NCI-H1092 treated with DMSO at 0.1 percent for 48 hours (cell line): Measurements from ENCODE around the gene SUPT3H.

ENCODE experiments used
- DNase-seq: peaks from one replicate; lab custom pipeline; 2025; lab: John Stamatoyannopoulos, UW

The SUPT3H gene

GRCh38 chr6:44789061-44789460, 588.7 kb downstream of the SUPT3H start:
- no peak for DNase-seq

DNA sequence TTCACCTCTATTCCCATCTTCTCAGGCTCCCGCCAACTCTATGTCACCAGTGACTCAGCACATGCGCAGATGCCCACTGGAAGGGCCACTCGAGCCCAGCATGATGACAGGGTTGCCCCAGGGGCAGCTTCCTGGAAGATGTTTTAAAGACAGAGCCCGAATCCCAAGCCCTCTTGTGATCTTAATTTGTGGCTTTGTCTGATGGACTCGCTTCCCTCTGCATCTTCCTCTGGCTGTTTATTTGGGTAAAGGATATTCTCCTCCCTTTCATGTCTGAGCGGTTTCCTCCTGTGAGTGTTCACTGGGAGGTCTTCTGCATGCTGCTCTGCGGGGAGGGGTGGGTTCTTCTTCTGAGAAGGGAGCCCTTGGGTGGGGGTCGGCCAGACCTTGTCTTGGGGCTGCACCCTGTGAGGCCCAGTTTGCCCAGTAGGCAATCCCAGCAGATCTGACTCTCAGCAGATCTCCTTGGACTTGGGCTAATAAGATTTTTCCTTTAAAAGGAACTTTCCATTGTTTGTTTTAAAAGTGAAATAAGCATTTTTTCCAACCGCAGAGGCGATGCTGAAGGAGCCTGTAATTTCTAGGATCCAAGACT, 589.2 kb downstream of the SUPT3H start:
- DNase-seq, result no peak

GRCh38 chr6:44787254-44787834, 590.4 kb downstream of the SUPT3H start:
- no peak for DNase-seq

GRCh38 chr6:44785130-44785529, 592.6 kb downstream of the SUPT3H start:
- no peak for DNase-seq

GRCh38 chr6:44784195-44784594, 593.5 kb downstream of the SUPT3H start:
- DNase-seq, result no peak

- no peak for DNase-seq
Measured at GRCh38 chr6:44782892-44783291, 594.8 kb downstream of the SUPT3H start.

- no peak for DNase-seq
Measured at GRCh38 chr6:44781912-44782597, 595.7 kb downstream of the SUPT3H start.

- DNase-seq, result no peak
Measured at GRCh38 chr6:44780161-44780560, 597.6 kb downstream of the SUPT3H start.

DNA sequence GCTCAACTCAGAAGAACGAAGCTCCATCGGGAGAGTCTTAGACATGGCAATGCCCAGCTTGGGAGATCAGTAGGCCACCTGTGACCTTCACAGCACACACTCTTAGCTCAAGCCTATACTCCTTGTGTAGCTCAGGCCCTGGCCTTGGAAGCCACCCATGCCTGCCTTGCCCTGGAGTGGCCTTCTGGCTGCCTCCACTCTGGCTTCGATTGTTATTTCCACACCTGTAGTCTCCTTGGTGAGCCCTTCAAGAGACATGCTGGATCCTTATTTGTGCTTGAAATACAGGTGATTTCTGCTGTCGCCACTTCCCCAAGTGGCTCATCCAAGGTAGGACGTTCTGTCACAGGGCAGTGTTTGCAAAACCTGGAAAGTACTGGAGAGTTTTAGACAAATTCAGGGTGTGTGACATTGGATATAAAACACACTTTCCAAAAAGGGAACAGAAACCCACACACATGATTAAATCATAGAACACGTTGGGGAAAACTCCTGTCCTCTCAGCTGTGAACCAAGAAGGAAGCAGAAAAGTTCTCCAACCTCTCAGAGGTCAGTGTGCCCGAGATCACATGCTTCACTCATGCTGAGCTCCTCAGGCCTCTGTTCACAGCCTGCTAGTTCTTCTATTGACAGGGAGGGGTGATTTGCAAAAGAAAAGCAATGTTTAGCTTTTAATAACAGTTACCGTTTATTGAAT, 598.5 kb downstream of the SUPT3H start:
- no peak for DNase-seq
